GM23248 (cell line): ENCODE data around the gene TEAD1.

Experiments used
- EZH2 ChIP-seq: fragments of 200-600 bp; sonication (generic); IDR thresholded peaks from 2 replicates; pipeline ENCODE4 v1.6.1; 2018; ENCODE audit warnings: antibody characterized with exemption, mild to moderate bottlenecking; ENCODE audit not compliant: insufficient read depth, poor library complexity, severe bottlenecking
- EZH2phosphoT487 ChIP-seq: fragments of 200-600 bp; sonication (generic); IDR thresholded peaks from 2 replicates; pipeline ENCODE4 v1.6.1; 2018; ENCODE audit warnings: antibody characterized with exemption, moderate library complexity, mild to moderate bottlenecking, low read depth; ENCODE audit not compliant: insufficient read depth

GRCh38 chr11:12840871-12841660 lies 166.8 kb downstream of the TEAD1 start:
- TF ChIP-seq EZH2 (no peak), EZH2phosphoT487 (no peak)
